GM19324 (cell line): ENCODE data around the gene OR56B4.
"Not testable (repeated sequence)": the region's sequence is repeated elsewhere in the genome, so short reads cannot be mapped to it uniquely, and the experiment has no call there.

Experiments used
- ATAC-seq: cut with Tn5 transposase; IDR thresholded peaks from one replicate; pipeline ENCODE4 v1.9.1; 2021; ENCODE audit warnings: mild to moderate bottlenecking, moderate library complexity; ENCODE audit not compliant: unreplicated experiment, low FRiP score

Gene OR56B4, protein sequence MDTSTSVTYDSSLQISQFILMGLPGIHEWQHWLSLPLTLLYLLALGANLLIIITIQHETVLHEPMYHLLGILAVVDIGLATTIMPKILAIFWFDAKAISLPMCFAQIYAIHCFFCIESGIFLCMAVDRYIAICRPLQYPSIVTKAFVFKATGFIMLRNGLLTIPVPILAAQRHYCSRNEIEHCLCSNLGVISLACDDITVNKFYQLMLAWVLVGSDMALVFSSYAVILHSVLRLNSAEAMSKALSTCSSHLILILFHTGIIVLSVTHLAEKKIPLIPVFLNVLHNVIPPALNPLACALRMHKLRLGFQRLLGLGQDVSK

DNA sequence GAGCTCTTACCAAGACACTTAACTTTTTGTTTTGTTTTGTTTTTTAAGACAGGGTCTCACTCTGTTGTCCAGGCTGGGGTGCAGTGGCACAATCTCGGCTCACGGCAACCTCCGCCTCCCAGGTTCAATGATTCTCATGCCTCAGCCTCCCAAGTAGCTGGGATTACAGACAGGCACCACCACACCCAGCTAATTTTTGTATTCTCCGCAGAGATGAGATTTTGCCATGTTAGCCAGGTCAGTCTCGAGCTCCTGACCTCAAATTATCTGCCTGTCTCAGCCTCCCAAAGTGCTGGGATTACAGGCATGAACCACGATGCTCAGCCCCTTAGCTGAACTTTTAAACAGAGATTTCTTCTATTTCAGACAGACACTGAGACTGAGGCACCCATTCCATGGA lies at the start of gene OR56B4:
TSS of gene OR56B4 (plus strand) at position 301 of the 400 bp plus-strand sequence. CDS start at position 396, 95 bp downstream.
- ATAC-seq, result not testable (repeated sequence)

DNA sequence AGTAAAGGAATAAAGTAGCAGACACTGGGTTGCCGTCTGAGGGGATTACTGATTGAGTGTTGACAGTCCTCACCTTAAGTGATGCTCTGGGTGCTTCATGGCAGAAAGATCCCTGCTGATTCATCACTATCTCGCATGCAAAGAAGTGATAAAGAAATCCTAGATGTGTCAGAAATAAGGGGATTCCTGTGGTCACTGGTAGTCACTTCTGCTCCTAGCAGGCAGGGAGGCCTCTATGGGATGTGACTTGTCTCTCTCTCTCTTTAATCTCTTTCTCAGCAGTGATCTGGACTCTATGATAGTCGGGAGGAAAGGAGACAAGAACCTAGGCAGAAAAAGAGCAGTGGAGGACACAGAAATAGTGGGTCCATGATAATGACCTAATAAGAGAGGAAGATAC lies 46.0 kb upstream of the OR56B4 start:
- ATAC-seq, result no peak

DNA sequence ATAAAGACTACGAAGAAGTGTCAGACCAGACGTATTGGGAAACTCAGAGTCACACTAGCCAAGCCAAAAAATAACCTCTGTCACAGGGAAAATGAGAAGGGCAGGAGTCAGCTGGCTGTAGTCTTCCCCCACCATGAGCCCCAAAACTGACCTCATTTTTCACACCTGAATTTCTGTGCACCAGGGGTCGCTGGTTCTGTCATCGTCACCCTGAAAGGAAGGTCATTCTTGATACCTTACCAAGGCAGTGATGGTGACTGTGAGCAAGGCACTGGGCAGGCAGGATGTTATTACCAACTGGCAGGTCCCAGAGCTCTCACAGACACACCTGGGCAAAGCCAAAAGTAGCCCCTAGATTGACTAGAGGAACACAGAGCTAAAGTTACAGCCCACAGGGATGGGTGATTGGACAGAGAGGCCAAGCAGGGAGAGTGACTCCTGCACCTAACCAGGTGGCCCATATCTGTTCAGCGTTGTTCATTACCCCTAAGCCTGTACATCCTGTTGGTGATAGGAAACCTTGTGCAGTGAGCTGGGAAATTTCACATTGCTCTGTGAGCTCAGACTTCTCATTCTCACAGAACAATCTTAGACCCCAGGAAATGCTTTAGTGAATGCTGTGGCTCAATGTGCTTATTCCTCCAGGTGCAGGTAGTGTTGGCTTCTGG lies 44.7 kb upstream of the OR56B4 start:
- no peak for ATAC-seq

DNA sequence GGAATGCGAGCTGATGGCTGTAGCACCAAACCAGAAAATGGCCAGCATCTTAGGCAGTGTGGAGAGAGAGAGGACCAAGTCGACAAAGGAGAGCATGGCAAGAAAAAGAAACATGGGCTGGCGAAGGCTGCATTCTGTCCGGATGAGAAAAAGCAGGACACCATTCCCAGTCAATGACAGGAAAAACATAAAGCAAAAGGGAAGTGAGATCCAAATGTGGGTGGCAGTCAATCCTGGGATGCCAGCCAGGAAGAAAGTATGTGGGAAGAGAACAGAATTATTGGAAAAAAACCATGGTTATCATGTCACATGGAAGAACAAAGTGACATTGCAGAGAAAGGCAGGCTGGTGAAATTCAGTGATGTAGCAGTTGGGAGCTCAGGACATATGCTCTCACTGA lies 40.0 kb upstream of the OR56B4 start:
- no peak for ATAC-seq

DNA sequence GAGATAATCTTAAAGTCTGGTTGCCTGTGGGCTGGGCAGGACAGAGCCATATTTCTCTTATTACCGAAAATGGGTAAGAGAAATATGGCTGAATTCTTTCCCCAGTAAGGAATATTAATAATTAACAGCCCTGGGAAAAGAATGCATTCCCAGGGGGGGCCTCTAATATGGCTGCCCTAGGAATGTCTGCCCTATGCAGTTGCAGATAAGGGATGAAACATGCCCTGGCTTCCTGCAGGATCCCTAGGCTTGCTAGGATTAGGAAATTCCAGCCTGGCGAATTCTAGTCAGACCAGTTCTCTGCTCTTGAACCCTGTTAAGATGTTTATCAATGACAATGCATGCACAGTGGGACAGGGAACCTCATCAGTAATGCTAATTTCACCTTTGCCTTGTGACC lies 31.0 kb upstream of the OR56B4 start:
- not testable (repeated sequence) for ATAC-seq

DNA sequence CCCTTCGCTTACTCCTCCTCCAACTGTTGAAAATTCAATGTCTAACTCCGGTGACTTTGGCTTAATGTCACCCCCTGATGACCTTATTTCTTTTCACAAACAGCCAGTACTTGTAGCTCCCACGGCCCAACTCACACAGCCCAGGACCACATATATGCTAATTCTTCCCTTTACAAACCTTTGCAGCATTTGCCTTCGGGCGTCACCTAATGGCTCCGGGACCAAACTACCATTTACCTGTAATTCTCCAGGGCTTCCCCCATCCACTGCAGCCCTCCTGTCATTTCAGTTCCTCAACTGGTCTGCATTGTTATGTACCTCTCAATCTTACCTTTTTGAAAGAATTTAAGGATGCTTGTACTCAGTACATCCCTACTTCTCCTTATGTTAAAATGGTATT lies 29.8 kb upstream of the OR56B4 start:
- no peak for ATAC-seq

DNA sequence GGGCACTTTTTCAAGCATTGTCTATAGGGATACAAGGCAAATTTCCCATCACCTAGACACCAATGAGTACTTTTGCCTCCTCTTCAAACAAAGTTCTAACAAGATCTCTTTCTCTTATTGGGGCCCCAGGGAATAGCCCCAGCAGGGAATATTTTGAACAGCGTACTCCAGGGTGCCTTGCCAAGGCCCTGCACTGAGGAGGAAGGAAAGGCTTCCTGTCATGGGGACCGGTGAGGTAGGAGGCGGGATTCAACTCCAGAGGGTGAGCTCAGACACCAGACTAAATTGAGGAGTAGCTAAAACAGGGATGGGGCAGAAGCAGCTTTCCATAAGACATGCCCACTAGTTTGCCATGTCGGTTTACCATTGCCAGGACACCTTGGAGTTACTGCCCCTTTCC lies 28.0 kb upstream of the OR56B4 start:
- ATAC-seq, result no peak

DNA sequence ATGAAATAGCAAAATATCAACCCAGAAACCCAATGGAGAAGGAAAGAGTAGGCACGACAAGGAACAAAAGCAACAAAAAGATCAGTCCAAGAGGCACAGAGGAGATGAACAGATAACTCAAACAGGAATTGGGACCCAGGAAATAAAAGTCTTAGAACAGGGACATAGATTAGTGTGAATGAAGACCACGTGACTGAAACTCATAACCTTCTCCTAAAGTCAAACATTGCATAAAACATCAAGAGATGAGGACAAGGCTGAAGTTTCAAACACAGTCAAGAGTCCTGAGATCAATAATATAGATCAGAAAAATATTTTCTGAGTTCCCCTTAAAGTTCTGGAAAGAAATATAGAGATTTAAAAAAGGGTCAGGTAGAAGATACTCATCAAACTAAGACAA lies 24.4 kb upstream of the OR56B4 start:
- no peak for ATAC-seq

DNA sequence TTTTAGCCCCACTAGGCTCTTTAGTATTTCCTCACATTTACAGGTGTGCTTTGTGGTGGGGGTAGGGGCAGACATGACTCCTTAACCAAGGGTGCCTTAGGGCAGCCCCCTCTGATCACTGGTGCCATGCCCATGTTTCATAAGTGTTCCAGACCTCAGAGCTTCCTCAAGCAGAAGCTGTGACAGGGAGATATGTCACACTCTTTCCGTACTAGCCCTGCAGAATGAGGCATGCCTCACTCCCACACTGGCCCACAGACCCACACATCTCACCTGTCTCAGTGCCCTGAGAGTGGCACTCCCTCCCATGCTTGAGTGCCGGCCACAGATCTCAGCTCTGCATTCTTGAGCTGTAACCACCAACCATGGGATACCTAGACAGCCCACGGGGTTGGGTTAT lies 22.9 kb upstream of the OR56B4 start:
- ATAC-seq, result no peak

DNA sequence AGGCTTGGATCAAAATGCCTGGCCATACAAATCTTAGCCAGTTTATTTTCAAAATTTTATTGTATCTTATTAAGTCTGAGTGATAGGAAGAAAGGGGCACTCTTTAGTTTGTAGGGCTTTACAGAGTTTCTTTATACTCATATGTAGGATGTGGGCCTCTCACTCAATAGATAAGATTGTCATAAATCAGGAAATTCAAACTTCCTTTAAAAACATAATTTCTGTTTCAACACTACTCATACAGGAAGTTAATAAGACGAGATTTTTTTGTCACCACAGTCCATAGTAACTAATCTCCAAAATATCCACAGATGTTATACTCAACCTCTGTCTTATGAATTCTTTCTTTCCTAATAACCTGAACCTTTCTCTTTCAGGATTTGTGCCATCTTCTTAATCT lies 13.3 kb upstream of the OR56B4 start:
- no peak for ATAC-seq

DNA sequence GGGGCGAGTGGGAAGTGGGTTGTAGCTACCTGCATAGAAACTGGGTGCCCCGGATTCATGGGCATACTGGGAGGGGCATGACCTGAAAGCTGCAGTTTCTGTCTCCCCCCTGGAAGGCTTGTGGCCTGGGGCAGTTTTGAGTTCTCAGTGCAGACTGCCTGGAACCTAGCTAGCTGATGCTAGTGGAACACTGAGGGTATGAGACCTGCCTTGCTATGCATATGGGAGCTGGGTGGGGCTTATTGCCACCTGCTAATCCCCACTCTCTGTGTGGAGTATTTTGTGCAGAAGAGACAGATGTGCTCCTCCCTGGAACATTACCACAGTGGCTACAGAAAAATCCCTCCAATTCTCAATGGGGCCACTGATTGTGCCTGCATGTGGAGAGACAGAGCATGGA lies 11.7 kb upstream of the OR56B4 start:
- no peak for ATAC-seq

DNA sequence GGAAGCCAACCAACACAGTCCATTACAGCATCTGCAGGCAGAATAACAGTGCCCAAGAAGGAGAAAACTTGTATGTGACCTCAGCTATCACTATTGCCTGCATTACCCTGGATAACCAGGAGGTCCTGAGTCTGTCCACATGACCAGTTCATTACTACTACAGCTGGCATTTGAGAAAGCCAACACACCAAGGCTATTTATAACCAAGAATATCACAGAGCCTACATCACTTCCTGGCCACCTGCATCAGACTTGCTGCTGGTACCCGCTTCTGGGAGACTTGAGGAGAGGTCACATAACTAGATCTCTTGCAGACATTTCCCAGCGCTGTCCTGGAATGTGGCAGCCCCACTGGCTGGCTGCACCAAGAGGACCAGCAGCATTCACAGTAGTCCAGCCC lies 11.1 kb upstream of the OR56B4 start:
- no peak for ATAC-seq

DNA sequence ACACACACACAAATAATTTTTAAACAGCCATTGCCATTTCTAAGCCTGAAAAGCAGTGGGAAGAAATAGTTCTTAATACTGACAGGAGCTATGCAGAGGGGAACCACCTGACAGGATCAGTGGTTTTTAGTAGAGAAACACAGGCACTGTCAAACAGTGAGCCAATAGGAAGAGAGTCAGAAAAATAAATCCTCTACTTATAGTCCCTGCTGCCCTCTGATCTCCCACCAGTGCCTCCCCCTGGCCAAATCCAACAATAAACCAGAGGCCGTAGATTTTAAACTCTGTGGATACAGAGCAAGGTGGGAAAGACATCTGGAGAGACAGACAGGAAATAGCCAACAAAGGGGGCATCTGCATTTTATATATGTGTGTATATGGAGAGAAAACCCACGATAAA lies 7.9 kb upstream of the OR56B4 start:
- ATAC-seq, result no peak

DNA sequence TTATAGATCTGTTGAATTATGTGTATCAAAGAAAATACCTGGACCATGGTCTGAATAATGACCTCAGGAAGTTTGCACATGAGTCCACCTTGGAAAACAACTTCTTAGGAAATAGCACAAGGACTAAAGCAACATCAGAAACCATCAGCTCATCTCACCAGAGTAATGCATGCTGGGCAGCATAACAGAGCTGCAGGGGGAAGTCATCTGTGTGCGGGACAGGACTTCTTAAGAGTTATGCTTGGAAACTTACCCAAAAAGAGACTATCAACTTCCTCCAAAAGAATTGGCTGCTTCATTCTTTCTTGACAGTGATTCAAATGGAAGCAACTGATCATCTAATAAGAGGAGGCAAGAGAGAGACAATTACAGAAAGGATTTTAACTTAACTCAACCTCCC lies 2.5 kb downstream of the OR56B4 start:
- no peak for ATAC-seq

DNA sequence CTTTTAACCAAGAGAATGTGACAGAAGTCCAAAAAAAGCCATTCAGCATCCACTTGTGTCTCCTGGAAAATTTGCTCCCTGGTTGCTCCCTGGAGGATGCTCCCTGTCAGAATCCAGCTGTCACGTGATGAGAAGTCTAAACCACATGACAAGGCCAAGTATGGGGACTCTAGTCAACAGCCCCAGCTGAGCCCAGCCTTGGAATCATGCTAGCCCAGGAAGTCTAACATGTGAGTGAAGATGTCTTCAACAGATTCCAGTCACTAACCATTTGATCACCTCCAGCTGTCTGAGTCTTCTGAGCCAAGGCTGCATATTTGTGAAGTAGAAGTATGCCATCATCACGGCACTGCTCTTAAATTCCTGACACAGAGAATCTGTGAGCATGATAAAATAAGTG lies 4.2 kb downstream of the OR56B4 start:
- no peak for ATAC-seq

DNA sequence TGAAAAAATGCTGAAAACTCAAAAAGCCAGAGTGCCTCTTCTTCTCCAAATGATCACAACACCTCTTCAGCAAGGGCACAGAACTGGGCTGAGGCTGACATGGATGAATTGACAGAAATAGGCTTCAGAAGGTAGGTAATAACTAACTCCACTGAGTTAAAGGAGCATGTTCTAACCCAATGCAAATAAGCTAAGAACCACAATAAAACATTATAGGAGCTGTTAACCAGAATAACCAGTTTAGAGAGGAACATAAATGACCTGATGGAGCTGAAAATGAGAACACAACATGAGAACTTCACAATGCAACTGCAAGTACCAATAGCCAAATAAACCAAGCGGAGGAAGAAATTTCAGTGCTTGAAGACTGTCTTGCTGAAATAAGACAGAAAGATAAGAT lies 9.2 kb downstream of the OR56B4 start:
- no peak for ATAC-seq

DNA sequence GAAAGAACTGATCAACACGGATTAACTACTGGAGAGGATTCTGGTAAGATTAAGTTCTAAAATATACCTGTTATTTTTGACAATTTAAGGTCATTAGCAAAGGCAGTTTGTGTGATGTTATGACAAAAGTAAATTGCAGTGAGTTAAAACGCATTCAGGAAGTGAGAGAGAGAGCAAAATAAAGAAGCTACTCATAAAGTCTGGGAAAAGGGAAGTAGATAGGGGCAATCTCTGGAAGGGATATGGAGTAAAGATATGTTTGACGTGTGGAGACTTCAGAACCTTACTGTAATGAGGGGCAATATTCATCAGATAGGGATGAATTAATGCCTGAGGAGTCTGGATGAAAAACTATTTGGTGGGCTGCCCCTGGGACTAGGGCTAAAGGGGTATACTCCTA lies 16.8 kb downstream of the OR56B4 start:
- ATAC-seq, result no peak

DNA sequence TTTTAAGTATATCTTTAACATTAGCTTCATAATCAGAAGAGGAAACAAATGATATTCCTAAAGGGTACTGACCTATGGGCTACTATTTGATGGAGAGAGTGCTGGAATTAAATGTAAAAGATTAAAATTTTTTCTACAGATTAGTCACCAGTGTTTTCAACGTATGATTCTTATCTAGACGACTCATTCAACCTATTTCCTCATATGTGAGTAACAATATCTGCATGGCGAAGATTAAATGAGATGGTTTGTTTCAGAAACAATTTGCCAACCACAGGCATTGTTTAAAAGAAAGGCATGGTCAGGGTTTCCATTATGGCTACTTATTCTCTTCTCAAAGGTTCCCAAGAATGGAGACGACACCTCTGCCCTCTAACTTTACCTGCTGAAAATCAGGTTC lies 20.4 kb downstream of the OR56B4 start:
- no peak for ATAC-seq

DNA sequence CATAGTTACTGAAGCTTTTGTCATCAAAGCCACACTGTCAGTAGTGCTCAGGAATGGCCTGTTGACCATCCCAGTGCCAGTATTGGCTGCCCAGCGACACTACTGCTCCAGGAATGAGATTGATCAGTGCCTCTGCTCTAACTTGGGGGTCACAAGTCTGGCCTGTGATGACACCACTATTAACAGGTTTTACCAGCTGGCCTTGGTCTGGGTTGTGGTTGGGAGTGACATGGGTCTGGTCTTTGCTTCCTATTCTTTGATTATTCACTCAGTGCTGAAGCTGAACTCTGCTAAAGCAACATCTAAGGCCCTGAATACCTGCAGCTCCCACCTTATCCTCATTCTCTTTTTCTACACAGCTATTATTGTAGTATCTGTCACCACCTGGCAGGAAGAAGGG lies 21.5 kb downstream of the OR56B4 start:
- no peak for ATAC-seq

DNA sequence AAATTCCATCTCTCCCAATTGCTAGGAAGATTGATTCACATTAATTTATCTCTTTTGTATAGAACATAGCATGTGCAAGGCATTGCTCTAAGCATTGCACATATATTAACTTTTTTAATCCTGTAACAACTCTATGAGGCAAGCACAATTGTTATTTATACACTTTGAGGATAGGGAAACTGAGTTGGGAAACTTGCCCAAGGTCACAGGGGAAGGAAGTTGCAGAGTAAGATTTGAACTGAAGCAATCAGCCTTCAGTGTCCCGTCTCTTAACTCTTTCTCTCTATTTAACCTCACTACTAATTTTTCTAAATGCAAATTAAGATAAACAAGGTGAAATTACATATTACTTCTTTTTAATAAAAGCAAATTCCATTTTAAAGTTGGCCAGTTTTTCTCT lies 22.2 kb downstream of the OR56B4 start:
- ATAC-seq, result no peak

DNA sequence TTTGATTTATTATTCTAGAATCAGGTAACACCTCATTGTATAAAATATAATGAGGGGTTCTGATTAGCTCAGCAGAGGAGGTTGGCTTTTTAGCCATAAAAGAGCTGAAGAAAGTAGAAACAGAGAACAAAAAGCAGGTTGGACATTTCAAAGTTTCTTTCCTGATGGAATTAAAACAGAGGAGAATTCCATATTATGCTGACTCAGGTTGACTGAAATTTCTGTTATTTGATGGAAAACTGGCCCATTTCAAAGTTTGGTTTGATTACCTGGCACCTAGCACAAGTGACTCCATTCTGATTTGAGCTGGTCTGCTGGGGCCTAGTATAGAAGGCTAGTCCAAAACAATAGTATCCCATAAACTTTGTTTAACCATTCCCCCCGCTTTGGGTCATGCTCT lies 24.9 kb downstream of the OR56B4 start:
- no peak for ATAC-seq

DNA sequence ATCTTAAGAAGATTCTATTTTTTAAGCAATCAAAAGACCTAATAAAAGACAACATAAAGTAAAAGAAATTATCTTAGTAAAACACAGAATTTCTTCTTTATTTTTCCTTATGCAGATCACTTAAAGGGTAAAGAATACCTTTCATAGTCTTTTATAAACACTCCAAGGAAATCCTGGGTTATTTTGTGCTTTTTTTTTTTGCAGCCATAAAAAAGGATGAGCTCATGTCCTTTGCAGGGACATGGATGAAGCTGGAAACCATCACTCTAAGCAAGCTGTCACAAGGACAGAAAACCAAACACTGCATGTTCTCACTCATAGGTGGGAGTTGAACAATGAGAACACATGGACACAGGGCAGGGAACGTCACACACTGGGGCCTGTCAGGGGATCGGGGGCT lies 28.5 kb downstream of the OR56B4 start:
- ATAC-seq, result not testable (repeated sequence)
